ENCODE data around the gene KHK. TPM values are rescaled to one million over a fixed set of nuclear protein-coding genes. Genes with fewer than 3 reads are reported as not detected.

KHK gene
- total and polyA plus RNA-seq, 7 donors: 1.6 to 12.7 (median 3.9) TPM

- Histone ChIP-seq H3K27ac (no peak overlapping the region), H3K36me3 (no peaks in the 10 kb centered on the region), H3K4me3 (no peak overlapping the region), H3K4me1 (peaks cover 0 to 12% (median 6%) of the 10 kb centered on the region in 4 donors), H3K27me3 (no peaks in the 10 kb centered on the region), H3K9me3 (no peaks in the 10 kb centered on the region)
- no peak for DNase-seq
- TF ChIP-seq POLR2A (IDR thresholded peaks at IDR 0.05): no peak
- TF ChIP-seq EP300 (IDR thresholded peaks at IDR 0.05): no peak
- TF ChIP-seq POLR2AphosphoS5 (IDR thresholded peaks at IDR 0.05): no peak
- TF ChIP-seq CTCF (IDR thresholded peaks at IDR 0.05): no peak
- intact Hi-C loops (cut with DNase I): no loop called here
- 72 to 88% methylated on average over 6 of the region's 6 CpGs for WGBS, 2 donors
These were observed 7.1 kb downstream of the KHK start for GRCh38 chr2:27093430-27094352.

GRCh38 chr2:27094353-27094984, 7.9 kb downstream of the KHK start:
- no peak overlapping the region for H3K27ac ChIP-seq
- no peak overlapping the region for H3K4me3 ChIP-seq
- WGBS, 2 donors: 94% methylated on average over 24 of the region's 24 CpGs
- no peaks in the 10 kb centered on the region for H3K9me3 ChIP-seq
- intact Hi-C loops (cut with DNase I): no loop called here
- no peak for TF ChIP-seq POLR2A (IDR thresholded peaks at IDR 0.05)
- no peak for TF ChIP-seq CTCF (IDR thresholded peaks at IDR 0.05)
- no peak for TF ChIP-seq POLR2AphosphoS5 (IDR thresholded peaks at IDR 0.05)
- TF ChIP-seq EP300 (IDR thresholded peaks at IDR 0.05): no peak
- DNase-seq: no peak
- no peaks in the 10 kb centered on the region for H3K36me3 ChIP-seq
- no peaks in the 10 kb centered on the region for H3K27me3 ChIP-seq
- H3K4me1 ChIP-seq: peaks cover 0 to 12% (median 6%) of the 10 kb centered on the region in 4 donors

- Histone ChIP-seq H3K4me3 (no peak overlapping the region), H3K9me3 (no peaks in the 10 kb centered on the region), H3K27me3 (no peaks in the 10 kb centered on the region), H3K4me1 (peaks cover 0 to 12% (median 6%) of the 10 kb centered on the region in 4 donors), H3K36me3 (no peaks in the 10 kb centered on the region), H3K27ac (no peak overlapping the region)
- WGBS, 2 donors: 95 to 96% methylated on average over 2 of the region's 2 CpGs
- DNase-seq: no peak
- TF ChIP-seq POLR2AphosphoS5 (IDR thresholded peaks at IDR 0.05) (no peak), CTCF (IDR thresholded peaks at IDR 0.05) (no peak), POLR2A (IDR thresholded peaks at IDR 0.05) (no peak), EP300 (IDR thresholded peaks at IDR 0.05) (no peak)
- intact Hi-C loops (cut with DNase I): no loop called here
These were observed 8.8 kb downstream of the KHK start for GRCh38 chr2:27095427-27095744.

- Histone ChIP-seq H3K36me3 (no peaks in the 10 kb centered on the region), H3K4me3 (peak overlapping the region; percentile 6 to 44 (median 34)), H3K9me3 (no peaks in the 10 kb centered on the region), H3K4me1 (peaks cover 0 to 12% (median 6%) of the 10 kb centered on the region in 4 donors), H3K27me3 (no peaks in the 10 kb centered on the region), H3K27ac (peak overlapping the region in 1 of 4 donors; percentile 25)
- no peak for DNase-seq
- 36 to 65% methylated on average over 18 of the region's 18 CpGs for WGBS, 2 donors
- intact Hi-C loops (cut with DNase I): no loop called here
- peak in 1 of 4 donors; percentile 22 for TF ChIP-seq POLR2AphosphoS5 (IDR thresholded peaks at IDR 0.05)
- TF ChIP-seq POLR2A (IDR thresholded peaks at IDR 0.05): no peak
These were observed 9.4 kb downstream of the KHK start for GRCh38 chr2:27095745-27096651.
